GM13977 (cell line): ENCODE results near the gene TNFRSF8.

ENCODE experiments used
- DNase-seq: peaks from one replicate; pipeline ENCODE4 v3.0.0; 2012; ENCODE audit warnings: low spot score
- in situ Hi-C: fragments of 300-500 bp; cut with MboI; formaldehyde crosslinking; loops from one replicate; pipeline ENCODE4 v1.12.0; 2022; ENCODE audit warnings: low sequenced_read_pairs, low pct_unique_long_range_greater_than_20kb, mixed read lengths, inconsistent platforms; ENCODE audit not compliant: unreplicated experiment
- TF ChIP-seq, protein P1 (sequence below): IDR thresholded peaks from 2 replicates; pipeline ENCODE4 v1.5.1; 2012; ENCODE audit warnings: mild to moderate bottlenecking, control low read depth; ENCODE audit not compliant: insufficient read depth; ENCODE audit errors: extremely low read depth, missing control alignments

TNFRSF8 gene

DNA sequence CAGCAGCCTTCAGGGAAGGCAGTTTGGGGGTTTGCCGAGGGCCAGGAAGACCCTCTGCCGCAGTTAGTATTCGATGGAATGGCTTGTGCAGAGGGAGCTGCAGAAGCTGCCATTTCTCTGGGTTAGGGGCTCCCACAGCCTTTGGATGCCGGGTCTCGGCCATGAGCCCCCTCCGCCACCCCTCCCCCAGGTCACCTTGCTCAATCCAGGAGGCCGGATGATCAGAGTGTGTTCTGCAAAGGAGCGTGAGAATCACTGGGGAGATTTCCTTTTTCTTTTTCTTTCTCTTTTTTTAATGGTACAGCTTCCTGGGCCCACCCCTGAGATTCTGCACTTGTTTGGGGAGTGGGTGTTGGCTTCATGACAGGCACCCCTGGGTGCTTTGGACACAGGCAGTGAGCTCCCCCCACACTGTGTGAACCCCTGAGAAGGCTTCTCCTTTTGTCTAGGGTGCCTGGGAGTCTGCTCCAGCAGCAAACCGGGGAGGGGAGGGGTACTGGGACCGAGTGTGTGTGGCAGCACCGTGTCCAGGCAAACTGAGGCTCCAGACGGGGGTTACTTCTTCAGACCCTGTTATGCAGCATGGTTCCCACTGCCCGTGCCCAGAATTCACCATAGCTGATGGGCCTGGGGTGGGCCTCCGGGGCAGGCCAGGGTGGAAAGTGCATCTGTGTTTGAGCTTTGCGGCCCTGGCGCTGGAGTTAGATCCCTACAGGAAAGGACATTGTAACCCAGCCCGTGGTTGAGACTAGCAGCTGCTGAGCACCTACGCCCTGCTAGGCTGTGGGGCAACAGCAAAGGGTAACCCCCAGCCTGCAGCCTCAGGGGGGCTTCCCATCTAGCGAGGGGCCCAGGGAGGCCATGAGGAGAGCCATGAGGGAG, 122.2 kb downstream of the TNFRSF8 start:
- TF ChIP-seq, protein P1, sequence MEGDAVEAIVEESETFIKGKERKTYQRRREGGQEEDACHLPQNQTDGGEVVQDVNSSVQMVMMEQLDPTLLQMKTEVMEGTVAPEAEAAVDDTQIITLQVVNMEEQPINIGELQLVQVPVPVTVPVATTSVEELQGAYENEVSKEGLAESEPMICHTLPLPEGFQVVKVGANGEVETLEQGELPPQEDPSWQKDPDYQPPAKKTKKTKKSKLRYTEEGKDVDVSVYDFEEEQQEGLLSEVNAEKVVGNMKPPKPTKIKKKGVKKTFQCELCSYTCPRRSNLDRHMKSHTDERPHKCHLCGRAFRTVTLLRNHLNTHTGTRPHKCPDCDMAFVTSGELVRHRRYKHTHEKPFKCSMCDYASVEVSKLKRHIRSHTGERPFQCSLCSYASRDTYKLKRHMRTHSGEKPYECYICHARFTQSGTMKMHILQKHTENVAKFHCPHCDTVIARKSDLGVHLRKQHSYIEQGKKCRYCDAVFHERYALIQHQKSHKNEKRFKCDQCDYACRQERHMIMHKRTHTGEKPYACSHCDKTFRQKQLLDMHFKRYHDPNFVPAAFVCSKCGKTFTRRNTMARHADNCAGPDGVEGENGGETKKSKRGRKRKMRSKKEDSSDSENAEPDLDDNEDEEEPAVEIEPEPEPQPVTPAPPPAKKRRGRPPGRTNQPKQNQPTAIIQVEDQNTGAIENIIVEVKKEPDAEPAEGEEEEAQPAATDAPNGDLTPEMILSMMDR: no peak
- in situ Hi-C loops: no loop called here
- no peak for DNase-seq

DNA sequence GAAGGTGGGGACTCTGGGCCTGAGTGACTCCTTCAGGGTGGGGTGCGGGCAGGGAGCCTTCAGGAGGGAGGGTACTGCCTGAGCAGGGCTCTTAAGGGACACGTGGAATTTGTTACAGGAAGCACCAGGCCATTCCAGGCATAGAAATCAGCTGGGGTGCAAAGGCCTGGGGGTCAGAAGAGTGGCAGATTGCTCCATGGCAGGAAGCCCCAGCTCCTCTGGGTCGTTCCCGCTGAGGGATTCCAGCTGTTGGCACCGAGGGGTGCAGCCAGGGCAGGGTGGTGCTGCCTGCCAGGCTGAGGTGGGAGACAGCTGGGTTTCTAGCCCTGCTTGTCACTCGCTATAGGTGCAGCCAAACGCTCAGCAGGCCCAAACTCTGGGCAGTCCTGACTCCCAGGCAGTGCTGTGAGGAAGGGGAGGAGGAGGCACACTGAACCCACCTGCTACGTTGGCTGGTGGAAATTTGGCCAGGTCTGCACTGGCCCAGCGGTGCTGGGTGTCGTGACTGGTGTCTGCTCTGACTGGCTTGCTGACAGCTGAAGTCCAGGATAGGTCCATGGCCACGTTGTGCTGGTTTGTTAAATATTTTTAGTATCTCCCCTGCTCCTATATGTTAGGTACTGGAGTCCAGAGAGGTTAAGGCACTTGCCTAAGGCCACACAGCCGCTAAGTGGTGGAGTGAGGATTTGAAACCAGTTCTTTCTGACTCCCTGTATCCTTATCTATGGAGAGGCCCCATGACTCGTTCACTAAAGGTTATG, 123.0 kb downstream of the TNFRSF8 start:
- in situ Hi-C loops: no loop called here
- TF ChIP-seq, protein P1: no peak
- no peak for DNase-seq

DNA sequence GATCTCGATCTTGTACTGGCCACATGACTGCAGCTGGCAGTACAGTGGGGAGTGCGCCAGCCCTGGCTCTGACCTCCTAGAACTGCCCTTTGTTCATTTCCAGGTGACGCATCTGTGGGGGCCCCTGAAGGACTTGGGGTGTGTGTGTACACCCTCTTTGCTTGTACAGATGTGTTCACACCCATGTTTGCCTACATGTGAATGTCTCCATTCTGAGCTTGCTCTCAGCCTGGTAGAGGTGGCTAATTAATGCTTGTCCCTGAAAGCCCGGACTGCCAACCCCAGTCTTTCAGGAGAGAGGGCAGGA, 123.5 kb downstream of the TNFRSF8 start:
- TF ChIP-seq, protein P1: no peak
- no peak for DNase-seq
- in situ Hi-C loops: no loop called here

DNA sequence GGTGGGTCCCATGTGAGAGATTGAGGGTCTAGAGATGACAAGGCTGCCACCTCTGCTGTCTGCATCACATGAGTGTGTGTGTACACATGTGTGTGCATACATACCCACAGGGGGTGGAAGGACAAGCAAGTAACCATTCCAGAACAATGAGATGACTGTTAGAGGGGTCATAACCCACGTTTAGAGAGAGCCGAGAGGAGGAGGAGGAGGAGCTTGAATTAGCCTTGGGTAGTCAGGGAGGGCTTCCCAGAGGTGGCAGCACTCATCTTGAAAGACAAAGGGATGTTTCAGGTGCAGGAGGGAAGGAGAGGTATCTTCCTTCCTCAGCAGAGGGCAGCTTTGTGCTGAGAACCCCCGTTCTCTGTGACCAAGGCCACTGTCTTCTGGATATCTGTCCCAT, 125.0 kb downstream of the TNFRSF8 start:
- TF ChIP-seq, protein P1: no peak
- in situ Hi-C loops: no loop called here
- DNase-seq: no peak

DNA sequence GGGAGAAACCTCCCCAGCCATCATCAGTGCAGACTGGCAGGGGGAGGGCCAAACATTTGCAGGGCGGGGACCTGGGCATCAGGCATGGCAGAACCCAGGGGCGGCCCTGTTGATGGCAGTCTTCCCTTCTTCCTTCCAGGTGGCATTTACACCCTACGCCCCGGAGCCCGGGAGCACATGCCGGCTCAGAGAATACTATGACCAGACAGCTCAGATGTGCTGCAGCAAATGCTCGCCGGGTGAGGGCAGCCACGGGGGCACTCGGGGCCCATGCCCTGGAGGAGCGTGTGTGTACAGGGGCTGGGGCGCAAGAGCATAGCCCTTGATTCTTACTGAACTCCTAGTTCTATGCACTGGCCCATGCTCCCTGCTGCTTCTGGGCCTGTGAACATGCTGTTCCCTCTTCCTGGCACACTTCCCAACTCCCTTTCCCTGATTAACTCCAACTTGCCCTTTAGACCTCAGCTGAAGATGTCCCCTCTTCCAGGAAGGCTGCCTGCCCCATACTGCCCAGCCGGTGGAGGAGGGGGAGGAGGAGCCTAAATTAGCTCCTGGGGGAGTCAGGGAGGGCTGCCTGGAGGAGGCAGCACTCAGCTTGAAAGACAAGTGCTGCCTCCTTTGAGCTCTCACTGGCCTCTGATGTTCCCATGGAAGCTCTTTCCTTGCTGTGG, 125.7 kb downstream of the TNFRSF8 start:
- no peak for DNase-seq
- in situ Hi-C loops: no loop called here
- TF ChIP-seq, protein P1: no peak

DNA sequence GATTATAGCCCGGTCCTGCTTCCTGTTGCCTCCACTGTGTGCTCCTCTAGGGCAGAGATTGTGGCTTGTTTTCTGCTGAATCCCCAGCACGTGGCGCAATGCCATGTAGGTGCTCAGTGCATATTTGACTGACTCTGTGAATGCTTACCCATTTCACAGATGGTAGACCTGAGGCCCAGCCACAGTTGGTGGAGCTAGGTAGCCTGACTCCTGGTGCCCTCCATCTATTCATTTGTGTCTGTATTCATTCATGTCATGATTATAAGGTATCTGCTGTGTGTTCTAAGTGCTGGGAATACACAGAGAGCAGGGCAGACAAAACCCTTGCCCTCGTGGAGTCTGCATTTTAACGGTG, 126.2 kb downstream of the TNFRSF8 start:
- in situ Hi-C loops: no loop called here
- no peak for DNase-seq
- TF ChIP-seq, protein P1: no peak
